OCI-LY1 (cell line): ENCODE data around the gene DNAH14.

Experiments used
- CTCF ChIP-seq: fragments of 200-600 bp; sonication (generic), shearing (Covaris generic); IDR thresholded peaks from 2 replicates; pipeline ENCODE4 v1.5.1; 2017; ENCODE audit warnings: mild to moderate bottlenecking, antibody characterized with exemption, low read length, moderate library complexity, mixed read lengths
- EZH2 ChIP-seq: fragments of 200-600 bp; sonication (generic), shearing (Covaris generic); IDR thresholded peaks from 2 replicates; pipeline ENCODE4 v1.8.0; 2017; ENCODE audit warnings: borderline replicate concordance, mixed run types, mild to moderate bottlenecking, antibody characterized with exemption, low read length, moderate library complexity, mixed read lengths

- TF ChIP-seq EZH2: no peak
- TF ChIP-seq CTCF: no peak
These were observed 488.6 kb downstream of the DNAH14 start for GRCh38 chr1:225418059-225418458.
